Lower leg skin (tissue), 3 donors: ENCODE results near the gene IL36G.

ENCODE experiments used
- CTCF ChIP-seq, 3 donors: fragments of 450-650 bp; IDR thresholded peaks; one replicate each; pipeline ENCODE4 v1.5.1; 2016; ENCODE audit warnings: antibody characterized with exemption in 3 of 3, mild to moderate bottlenecking in 3 of 3, moderate library complexity in 2 of 3
- POLR2A ChIP-seq, 2 donors: fragments of 450-650 bp; IDR thresholded peaks; one replicate each; pipeline ENCODE4 v1.6.1; 2016 to 2017; ENCODE audit warnings: antibody characterized with exemption in 2 of 2, mild to moderate bottlenecking in 1 of 2, moderate library complexity in 1 of 2

GRCh38 chr2:112979731-112980130 lies 1.9 kb downstream of the IL36G start:
- TF ChIP-seq CTCF (IDR thresholded peaks at IDR 0.05) (no peak), POLR2A (IDR thresholded peaks at IDR 0.05) (no peak)
